MM.1S (cell line): Measurements from ENCODE around the gene LRIF1.

ENCODE experiments used
- CTCF ChIP-seq: fragments of 300-600 bp; sonication (generic); IDR thresholded peaks from 2 replicates; pipeline ENCODE4 v1.5.1; 2016; ENCODE audit warnings: antibody characterized with exemption, low read length, mixed read lengths
- EZH2 ChIP-seq: fragments of 300-600 bp; sonication (generic); optimal IDR thresholded peaks from 2 replicates; pipeline ENCODE3; 2017; ENCODE audit warnings: low read depth, mild to moderate bottlenecking, antibody characterized with exemption, low read length, mixed read lengths

GRCh38 chr1:110967256-110967655, 3.5 kb upstream of the LRIF1 start:
- TF ChIP-seq CTCF (no peak), EZH2 (no peak)
